NCI-H128 (cell line): ENCODE measurements around the gene SERPINA9.
"Not testable (repeated sequence)": the region's sequence is repeated elsewhere in the genome, so short reads cannot be mapped to it uniquely, and the experiment has no call there.

ENCODE experiments used
- DNase-seq: peaks from one replicate; lab custom pipeline; 2025; ENCODE audit not compliant: unreplicated experiment; lab: John Stamatoyannopoulos, UW

Gene SERPINA9, protein sequence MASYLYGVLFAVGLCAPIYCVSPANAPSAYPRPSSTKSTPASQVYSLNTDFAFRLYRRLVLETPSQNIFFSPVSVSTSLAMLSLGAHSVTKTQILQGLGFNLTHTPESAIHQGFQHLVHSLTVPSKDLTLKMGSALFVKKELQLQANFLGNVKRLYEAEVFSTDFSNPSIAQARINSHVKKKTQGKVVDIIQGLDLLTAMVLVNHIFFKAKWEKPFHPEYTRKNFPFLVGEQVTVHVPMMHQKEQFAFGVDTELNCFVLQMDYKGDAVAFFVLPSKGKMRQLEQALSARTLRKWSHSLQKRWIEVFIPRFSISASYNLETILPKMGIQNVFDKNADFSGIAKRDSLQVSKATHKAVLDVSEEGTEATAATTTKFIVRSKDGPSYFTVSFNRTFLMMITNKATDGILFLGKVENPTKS

DNA sequence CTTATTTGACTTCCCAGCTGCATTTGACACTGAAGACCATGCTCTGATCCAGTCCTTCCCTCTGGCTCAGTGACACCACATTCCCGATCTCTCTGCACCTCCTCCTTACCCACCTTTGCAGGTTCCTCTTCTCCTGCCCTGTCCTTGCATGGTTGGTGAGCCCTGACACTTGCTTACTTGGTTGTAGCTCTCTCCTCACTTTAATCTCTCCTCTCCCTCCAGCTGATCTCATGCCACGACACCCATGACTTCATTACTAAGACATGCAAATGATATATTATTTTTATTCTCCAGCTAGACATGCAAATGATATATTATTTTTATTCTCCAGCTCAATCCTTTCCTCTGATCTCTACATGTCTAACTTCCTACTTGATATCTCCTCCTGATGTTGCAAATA is at the start of gene SERPINA9:
TSS of gene SERPINA9 (minus strand) at position 175 of the 400 bp plus-strand sequence. CDS start 6,357 bp downstream, outside the sequence.
- DNase-seq = no peak

DNA sequence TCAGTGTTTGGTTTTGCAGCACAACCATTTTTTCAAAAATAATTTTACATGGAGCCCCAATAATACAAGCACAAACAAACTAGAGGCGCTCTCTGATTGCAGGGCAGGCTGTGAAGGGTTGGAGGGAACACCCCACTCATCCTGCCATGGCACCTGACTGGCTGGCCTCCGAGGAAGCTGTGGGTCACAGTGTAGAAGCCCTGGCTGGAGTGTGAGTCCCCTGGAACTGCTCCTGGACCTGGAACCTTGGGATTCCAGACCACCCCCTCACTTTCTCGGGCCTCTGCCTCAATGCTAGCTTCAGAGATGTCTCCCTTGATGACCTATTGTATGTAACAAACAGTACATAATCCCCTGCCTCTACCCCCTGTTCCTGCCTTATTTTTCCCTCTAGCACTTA is 48.1 kb upstream of the SERPINA9 start:
- DNase-seq = no peak

DNA sequence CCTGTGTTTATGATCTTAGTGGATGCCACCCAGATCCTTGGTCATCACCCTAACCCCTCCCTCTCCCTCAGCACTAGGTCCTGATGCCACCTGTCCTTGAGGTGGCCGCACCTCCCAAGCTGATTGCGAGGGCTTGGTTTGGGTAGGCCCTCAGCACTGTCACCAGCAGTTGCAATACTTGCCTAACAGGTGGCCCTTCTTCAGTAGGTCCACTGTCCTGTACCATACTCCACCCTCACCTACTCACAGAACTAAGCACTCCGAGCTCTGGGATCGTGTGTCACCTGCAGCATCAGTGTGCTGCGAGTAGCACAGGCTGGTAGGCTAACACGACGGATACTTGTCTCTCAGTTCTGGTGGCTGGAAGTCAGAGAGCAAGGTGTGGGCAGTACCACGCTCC is 47.3 kb upstream of the SERPINA9 start:
- no peak for DNase-seq

DNA sequence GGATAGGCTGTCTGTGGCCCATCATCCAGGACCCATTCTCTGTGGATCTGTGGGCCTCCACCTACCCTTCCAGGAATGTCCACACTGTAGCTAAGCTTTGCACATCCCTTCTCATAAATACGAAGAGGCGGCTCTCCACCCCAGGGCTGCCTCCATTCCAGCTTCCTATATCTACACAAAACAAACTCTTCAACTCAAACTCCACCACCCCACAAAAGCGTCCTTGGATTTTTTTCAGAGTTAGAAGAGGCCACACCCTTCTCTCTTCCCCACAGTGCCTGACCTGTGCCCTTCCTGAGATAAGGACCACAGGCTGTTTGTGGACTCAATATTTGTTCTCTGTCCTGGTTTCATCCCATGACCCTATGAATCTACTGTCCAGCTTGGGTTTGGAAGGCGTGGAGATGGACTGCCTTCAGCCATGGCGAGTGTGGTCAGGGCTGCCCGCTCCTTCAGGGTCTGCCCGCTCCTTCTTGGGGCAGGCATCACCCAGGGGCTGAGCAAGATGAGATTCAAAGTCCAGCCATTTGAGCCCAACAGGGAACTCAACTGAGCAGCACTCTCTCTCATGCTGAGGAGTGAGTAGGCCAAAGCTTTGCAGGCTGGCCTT is 46.2 kb upstream of the SERPINA9 start:
- no peak for DNase-seq

- no peak for DNase-seq
Observed at GRCh38 chr14:94521375-94522114, 45.5 kb upstream of the SERPINA9 start.

- DNase-seq = no peak
Observed at GRCh38 chr14:94517641-94518257, 41.8 kb upstream of the SERPINA9 start.

DNA sequence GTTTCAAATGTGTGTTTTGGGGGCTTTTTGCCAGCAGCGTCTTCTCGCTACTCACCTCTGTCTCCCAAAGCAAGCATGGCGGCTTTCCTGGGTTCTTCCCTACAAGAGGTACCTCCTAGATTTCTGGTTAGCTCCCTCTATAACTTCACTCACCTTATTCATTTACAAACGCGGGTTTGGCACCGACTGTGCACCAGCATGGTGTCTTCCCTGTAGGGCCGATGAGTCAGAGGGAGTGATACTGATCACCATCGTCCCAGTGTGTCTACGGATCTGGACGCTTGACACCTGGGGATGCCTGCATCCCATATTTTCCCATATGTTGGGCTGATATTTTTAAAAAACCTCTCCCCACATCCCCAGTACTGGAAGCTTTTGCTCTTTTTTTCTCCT is 41.2 kb upstream of the SERPINA9 start:
- no peak for DNase-seq

- no peak for DNase-seq
Observed at GRCh38 chr14:94515856-94516255, 39.9 kb upstream of the SERPINA9 start.

DNA sequence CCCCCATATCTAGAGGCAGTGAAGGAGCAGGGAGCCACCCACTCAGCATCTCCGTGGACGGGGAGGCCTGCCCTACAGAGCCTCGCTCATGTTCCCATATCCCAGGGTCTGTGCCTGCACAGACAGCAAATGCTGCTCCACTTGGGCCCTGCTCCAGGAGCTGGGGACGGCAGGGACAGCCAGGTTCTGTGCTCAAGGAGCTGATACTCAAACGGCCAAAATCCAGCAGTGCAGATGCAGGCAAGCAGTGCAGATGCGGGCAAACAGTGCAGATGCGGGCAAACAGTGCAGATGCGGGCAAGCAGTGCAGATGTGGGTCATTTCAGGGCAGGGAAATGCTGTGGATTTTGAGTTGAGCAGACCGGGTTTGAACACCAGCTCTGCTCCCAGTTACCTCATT is 39.4 kb upstream of the SERPINA9 start:
- no peak for DNase-seq

- DNase-seq = no peak
Observed at GRCh38 chr14:94514351-94514750, 38.4 kb upstream of the SERPINA9 start.

DNA sequence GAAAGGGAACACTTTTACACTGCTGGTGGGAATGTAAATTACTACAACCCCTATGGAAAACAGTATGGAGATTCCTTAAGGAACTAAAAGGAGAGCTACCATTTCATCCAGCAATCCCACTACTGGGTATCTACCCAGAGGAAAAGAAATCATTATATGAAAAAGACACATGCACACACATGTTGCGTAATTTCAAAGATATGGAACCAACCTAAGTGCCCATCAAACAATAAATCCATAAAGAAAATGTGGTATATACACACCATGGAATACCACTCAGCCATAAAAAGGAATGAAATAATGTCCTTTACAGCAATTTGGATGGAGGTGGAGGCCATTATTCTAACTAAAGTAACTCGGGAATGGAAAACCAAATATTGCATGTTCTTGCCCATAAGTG is 34.5 kb upstream of the SERPINA9 start:
- not testable (repeated sequence) for DNase-seq

DNA sequence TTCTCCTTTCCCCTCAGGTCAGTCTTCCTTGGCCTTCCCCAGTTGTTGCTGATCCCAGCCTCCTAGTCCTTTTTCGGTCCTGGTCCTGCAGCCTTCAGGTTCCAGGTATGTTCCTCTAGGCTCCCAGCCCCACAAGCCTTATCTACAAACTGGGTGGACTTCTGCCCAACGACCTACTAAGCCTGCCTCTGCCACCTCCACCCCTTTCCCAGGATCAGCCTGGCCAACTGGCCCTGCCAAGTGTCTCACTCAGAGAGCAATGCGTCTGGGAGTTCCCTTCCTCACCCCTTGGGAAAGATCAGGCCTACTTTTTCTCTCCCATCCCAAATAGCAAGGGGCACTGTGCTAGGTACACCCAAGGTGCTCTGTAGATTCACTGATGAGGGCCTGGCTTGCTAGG is 33.4 kb upstream of the SERPINA9 start, which contains the start of gene SERPINA12:
TSS of gene SERPINA12 (minus strand) at position 114 of the 400 bp plus-strand sequence. CDS start 11,072 bp downstream, outside the sequence.
- no peak for DNase-seq

DNA sequence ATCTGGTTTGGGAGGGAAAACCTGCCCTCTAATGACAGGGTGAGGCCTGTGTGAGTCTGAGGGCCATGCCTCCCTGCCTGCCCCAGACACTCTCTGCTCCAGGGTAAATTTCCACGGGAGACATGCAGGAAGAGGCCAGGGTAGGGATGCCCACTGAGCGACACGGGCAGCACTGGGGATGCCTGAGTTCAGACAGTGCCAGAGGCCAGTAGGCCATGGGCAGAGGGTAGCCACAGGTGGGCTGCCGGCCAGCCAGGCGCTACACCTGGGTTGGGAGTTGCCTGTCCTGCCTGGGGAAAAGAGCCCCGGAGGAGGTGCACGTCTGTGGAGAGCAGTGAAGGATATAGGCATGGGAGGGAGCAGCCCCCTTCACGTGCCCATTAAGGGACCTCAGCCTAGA is 29.6 kb upstream of the SERPINA9 start:
- DNase-seq = no peak

DNA sequence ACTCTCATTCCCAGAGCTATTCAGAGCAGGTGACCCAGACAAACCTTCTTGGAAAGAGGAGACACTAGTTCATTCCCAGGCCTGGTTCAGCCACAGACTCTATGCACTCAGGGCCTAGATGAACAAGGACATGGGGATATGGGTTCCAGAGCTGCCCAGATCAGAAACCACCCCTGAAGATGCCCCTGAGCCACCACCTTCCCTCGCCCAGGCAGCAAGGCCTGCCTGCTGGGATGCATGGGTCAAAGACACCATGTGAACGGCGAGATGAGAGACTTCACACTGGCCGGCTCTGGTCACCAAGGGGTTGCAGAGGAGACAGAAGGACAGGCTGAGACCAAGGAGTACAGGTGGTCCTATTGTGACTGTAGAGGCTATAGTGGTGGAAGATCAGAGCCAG is 29.2 kb upstream of the SERPINA9 start:
- DNase-seq = no peak

- no peak for DNase-seq
Observed at GRCh38 chr14:94501588-94502516, 25.9 kb upstream of the SERPINA9 start.

- DNase-seq = no peak
Observed at GRCh38 chr14:94500264-94500663, 24.3 kb upstream of the SERPINA9 start.

GRCh38 chr14:94499673-94500072 is 23.7 kb upstream of the SERPINA9 start:
- DNase-seq = no peak

DNA sequence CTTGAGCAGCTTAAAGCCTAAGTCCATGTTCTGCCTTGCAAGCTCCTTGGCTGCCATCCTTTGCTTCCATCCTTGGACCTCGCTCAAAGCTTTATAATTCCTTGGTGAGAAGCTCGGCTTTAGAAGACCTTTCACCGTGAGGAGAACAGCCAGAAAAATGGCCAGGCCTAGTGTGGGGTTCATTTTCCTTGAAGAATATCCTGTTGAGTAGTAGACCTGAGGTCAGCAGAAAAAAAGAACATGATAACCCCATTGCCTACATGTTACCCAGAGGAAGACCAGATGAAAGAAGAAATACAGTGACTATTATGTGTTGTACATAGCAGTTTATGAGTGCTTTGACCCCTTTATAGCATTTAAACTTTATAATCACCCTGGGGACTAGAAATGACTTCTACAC is 22.2 kb upstream of the SERPINA9 start:
- DNase-seq = no peak

- no peak for DNase-seq
Observed at GRCh38 chr14:94494085-94494484, 18.1 kb upstream of the SERPINA9 start.

- DNase-seq = no peak
Observed at GRCh38 chr14:94491511-94491910, 15.5 kb upstream of the SERPINA9 start.
